Right lung (tissue), 5 donors: ENCODE results near the gene BRSK2. TPM values are rescaled to one million over a fixed set of nuclear protein-coding genes. Genes with fewer than 3 reads are reported as not detected.
"Not testable (repeated sequence)": the region's sequence is repeated elsewhere in the genome, so short reads cannot be mapped to it uniquely, and the experiment has no call there.

ENCODE experiments used
- DNase-seq, 2 donors: peaks; one replicate each; pipeline ENCODE4 v3.0.0-alpha.2; 2013
- polyA plus RNA-seq, 5 donors: library from polyadenylated mRNA; unstranded; fragments of 120-200 nt; gene quantifications; one replicate each; pipeline versions ENCODE4 v1.2.1 to v1.2.3, GENCODE V29; 2013; ENCODE audit warnings: inconsistent platforms in 1 of 5, low replicate concordance in 1 of 5; ENCODE audit not compliant: insufficient read length in 5 of 5, insufficient read depth in 1 of 5

BRSK2 gene
- polyA plus RNA-seq, 5 donors = 0.55 to 1.4 (median 0.67) TPM

- no peak for DNase-seq
Measured at GRCh38 chr11:1496761-1497095, 107.0 kb downstream of the BRSK2 start.

GRCh38 chr11:1497600-1497999, 107.9 kb downstream of the BRSK2 start:
- no peak for DNase-seq

GRCh38 chr11:1498262-1498661, 108.5 kb downstream of the BRSK2 start:
- no peak for DNase-seq

GRCh38 chr11:1499261-1499890, 109.6 kb downstream of the BRSK2 start:
- no peak for DNase-seq

GRCh38 chr11:1499899-1500298, 110.2 kb downstream of the BRSK2 start:
- DNase-seq = no peak

GRCh38 chr11:1500466-1501420, 111.0 kb downstream of the BRSK2 start:
- DNase-seq = no peak

GRCh38 chr11:1501421-1502167, 111.9 kb downstream of the BRSK2 start:
- DNase-seq = no peak

- DNase-seq = no peak
Measured at GRCh38 chr11:1502168-1502953, 112.6 kb downstream of the BRSK2 start.

- DNase-seq = no peak
Measured at GRCh38 chr11:1502954-1503707, 113.4 kb downstream of the BRSK2 start.

- no peak for DNase-seq
Measured at GRCh38 chr11:1503708-1504104, 114.0 kb downstream of the BRSK2 start.

GRCh38 chr11:1504138-1504537, 114.4 kb downstream of the BRSK2 start:
- no peak for DNase-seq

- no peak for DNase-seq
Measured at GRCh38 chr11:1504581-1505290, 115.0 kb downstream of the BRSK2 start.

GRCh38 chr11:1505480-1505879, 115.7 kb downstream of the BRSK2 start:
- no peak for DNase-seq

GRCh38 chr11:1506981-1507380, 117.2 kb downstream of the BRSK2 start:
- no peak for DNase-seq

- DNase-seq = no peak
Measured at GRCh38 chr11:1507381-1508140, 117.8 kb downstream of the BRSK2 start.

GRCh38 chr11:1508491-1508891, 118.8 kb downstream of the BRSK2 start:
- DNase-seq = no peak

GRCh38 chr11:1508986-1509385, 119.3 kb downstream of the BRSK2 start:
- DNase-seq = no peak

- DNase-seq = no peak
Measured at GRCh38 chr11:1509626-1510255, 120.0 kb downstream of the BRSK2 start.

- DNase-seq = not testable (repeated sequence)
Measured at GRCh38 chr11:1510351-1510750, 120.6 kb downstream of the BRSK2 start.
